AG04449 (cell line): ENCODE data around the gene CACNA2D3.

Source experiments
- CTCF ChIA-PET: fragments of 350-600 bp; formaldehyde crosslinking; extraction: SDS; loops from one replicate; lab custom pipeline; 2021; ENCODE audit warnings: antibody characterized with exemption; lab: Yijun Ruan, JAX
- POLR2A ChIA-PET: fragments of 400-600, 350-600 bp; formaldehyde crosslinking; extraction: SDS; loops from one replicate; lab custom pipeline; 2020; ENCODE audit warnings: antibody characterized with exemption, inconsistent platforms; lab: Yijun Ruan, JAX
- DNase-seq: peaks from one replicate; pipeline ENCODE4 v3.0.0-alpha.2; 2010; ENCODE audit warnings: low read depth, low spot score
- H3K4me3 ChIP-seq: 2 replicates; pipeline ENCODE4 v1.5.1; 2011; ENCODE audit warnings: low read depth, mild to moderate bottlenecking, control low read depth, low read length
- TF ChIP-seq, protein P1 (sequence below): IDR thresholded peaks from one replicate; pipeline ENCODE4 v1.5.1; 2011; ENCODE audit warnings: mild to moderate bottlenecking, moderate library complexity, low read length, control low read depth, inconsistent platforms; ENCODE audit not compliant: insufficient read depth; ENCODE audit errors: missing control alignments

The CACNA2D3 gene

GRCh38 chr3:54841471-54841870 lies 719.1 kb downstream of the CACNA2D3 start:
- ChIA-PET CTCF (interaction anchor here (0.7 to 2.1 kb wide), 5 partner anchors 8 to 357 kb away, joined by 3 to 13 read pairs (median 3); no protein-coding TSS in a partner anchor), POLR2A (no interaction called here)
- H3K4me3 ChIP-seq = no peak overlapping the region
- DNase-seq = no peak
- TF ChIP-seq, protein P1, sequence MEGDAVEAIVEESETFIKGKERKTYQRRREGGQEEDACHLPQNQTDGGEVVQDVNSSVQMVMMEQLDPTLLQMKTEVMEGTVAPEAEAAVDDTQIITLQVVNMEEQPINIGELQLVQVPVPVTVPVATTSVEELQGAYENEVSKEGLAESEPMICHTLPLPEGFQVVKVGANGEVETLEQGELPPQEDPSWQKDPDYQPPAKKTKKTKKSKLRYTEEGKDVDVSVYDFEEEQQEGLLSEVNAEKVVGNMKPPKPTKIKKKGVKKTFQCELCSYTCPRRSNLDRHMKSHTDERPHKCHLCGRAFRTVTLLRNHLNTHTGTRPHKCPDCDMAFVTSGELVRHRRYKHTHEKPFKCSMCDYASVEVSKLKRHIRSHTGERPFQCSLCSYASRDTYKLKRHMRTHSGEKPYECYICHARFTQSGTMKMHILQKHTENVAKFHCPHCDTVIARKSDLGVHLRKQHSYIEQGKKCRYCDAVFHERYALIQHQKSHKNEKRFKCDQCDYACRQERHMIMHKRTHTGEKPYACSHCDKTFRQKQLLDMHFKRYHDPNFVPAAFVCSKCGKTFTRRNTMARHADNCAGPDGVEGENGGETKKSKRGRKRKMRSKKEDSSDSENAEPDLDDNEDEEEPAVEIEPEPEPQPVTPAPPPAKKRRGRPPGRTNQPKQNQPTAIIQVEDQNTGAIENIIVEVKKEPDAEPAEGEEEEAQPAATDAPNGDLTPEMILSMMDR = no peak

- ChIA-PET CTCF (interaction anchor here (0.8 to 1.7 kb wide), 2 partner anchors 10 to 11 kb away, joined by 3 to 6 read pairs; no protein-coding TSS in a partner anchor), POLR2A (no interaction called here)
- TF ChIP-seq, protein P1 = no peak
- no peak for DNase-seq
- H3K4me3 ChIP-seq = no peak overlapping the region
Measured at GRCh38 chr3:54843352-54843751, 721.0 kb downstream of the CACNA2D3 start.

DNA sequence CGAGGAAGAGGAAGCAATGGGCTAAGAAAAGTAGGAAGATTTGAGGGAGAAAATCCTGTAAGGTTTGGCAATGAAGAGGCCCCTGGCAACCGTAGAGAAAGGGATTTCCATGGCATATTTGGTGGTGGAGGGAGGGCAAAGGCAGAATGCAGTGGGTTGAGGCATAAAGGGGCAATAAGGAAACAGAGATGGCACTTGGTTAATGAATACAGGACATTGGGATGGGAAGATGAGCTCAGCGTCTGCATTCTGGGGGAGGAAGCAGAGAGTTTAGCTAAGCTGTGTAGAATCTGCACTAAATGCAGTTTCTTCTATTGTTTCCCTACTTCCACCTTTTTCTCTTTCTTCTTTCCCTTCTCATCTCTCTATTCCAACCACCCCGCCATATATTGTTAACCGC lies 721.9 kb downstream of the CACNA2D3 start:
- TF ChIP-seq, protein P1 = no peak
- no peak overlapping the region for H3K4me3 ChIP-seq
- ChIA-PET POLR2A (no interaction called here), CTCF (interaction anchor here (0.7 to 1.7 kb wide), 2 partner anchors 9 to 256 kb away, joined by 3 to 6 read pairs; no protein-coding TSS in a partner anchor)
- no peak for DNase-seq

DNA sequence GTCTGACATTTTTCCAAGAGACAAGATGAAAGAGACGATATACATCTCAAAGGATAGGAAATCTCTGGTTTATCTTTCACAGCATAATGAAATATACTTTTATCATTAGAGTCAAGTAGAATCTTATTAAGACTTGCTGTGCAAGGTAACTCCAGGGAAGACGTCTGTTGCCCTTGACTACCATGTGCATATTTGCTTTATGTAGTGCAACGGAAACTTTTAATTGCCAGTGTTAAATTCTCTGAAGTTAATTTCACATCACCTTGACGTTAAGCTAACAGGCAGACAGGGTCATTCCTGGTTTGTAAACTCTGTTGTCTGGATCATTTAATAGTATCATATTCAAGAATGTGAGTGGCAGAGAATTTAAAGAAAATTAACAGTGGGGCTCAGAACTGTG lies 722.7 kb downstream of the CACNA2D3 start:
- ChIA-PET POLR2A (no interaction called here), CTCF (interaction anchor here (1.0 to 2.1 kb wide), 2 partner anchors 10 to 17 kb away, joined by 3 to 7 read pairs; no protein-coding TSS in a partner anchor)
- no peak overlapping the region for H3K4me3 ChIP-seq
- DNase-seq = no peak
- TF ChIP-seq, protein P1 = no peak

- no peak overlapping the region for H3K4me3 ChIP-seq
- CTCF ChIA-PET = interaction anchor here (1.0 to 2.1 kb wide), 2 partner anchors 9 to 16 kb away, joined by 3 to 7 read pairs; no protein-coding TSS in a partner anchor
- POLR2A ChIA-PET = no interaction called here
- DNase-seq = no peak
- TF ChIP-seq, protein P1 = no peak
Measured at GRCh38 chr3:54845551-54845950, 723.2 kb downstream of the CACNA2D3 start.

DNA sequence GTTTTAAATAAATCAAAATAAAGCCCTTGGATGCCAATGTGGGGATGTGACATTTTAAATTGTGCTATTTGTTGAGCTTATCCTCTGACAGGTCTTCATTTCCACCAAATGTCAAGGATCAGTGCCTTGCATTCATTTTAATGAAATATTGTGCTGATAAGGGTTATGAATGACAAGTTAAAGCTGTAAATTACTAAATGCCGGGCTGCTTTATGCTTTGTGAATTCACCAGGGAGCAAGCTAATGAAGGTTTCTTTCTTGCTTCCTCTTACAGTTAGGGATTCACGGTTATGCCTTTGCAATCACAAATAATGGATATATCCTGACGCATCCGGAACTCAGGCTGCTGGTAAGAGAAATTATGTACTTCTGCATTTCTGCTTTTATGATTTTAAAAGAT lies 723.8 kb downstream of the CACNA2D3 start:
- CTCF ChIA-PET = interaction anchor here (0.9 to 2.1 kb wide), 3 partner anchors 9 to 22 kb away, joined by 3 to 7 read pairs (median 3); no protein-coding TSS in a partner anchor
- POLR2A ChIA-PET = no interaction called here
- no peak for DNase-seq
- TF ChIP-seq, protein P1 = no peak
- no peak overlapping the region for H3K4me3 ChIP-seq
